Hypothalamus (tissue), 51 donors: ENCODE measurements around the gene GNA12.
A peak's percentile ranks its signal among the peaks of the same experiment; 100 is the strongest.

Source experiments
- DNase-seq, 51 donors: peaks; one replicate each; lab custom pipeline; 2025; lab: John Stamatoyannopoulos, UW

GNA12 gene

GRCh38 chr7:2844153-2845033 is at the start of gene GNA12:
TSS of gene GNA12 (minus strand) at chr7:2844308. CDS start at chr7:2844161, 147 bp downstream.
- peak; percentile 68 to 99 (median 97) for DNase-seq

GRCh38 chr7:2893411-2893861 is 49.3 kb upstream of the GNA12 start:
- no peak for DNase-seq

GRCh38 chr7:2892549-2892948 is 48.4 kb upstream of the GNA12 start:
- DNase-seq, result no peak

GRCh38 chr7:2887816-2888215 is 43.7 kb upstream of the GNA12 start:
- DNase-seq, result peak in 7 of 51 donors; percentile 8 to 37 (median 20)

GRCh38 chr7:2886900-2887299 is 42.8 kb upstream of the GNA12 start:
- peak in 15 of 51 donors; percentile 3 to 31 (median 18) for DNase-seq

GRCh38 chr7:2886391-2886790 is 42.3 kb upstream of the GNA12 start:
- no peak for DNase-seq

- no peak for DNase-seq
Observed at GRCh38 chr7:2884161-2884560, 40.1 kb upstream of the GNA12 start.

- no peak for DNase-seq
Observed at GRCh38 chr7:2883101-2883500, 39.0 kb upstream of the GNA12 start.

- DNase-seq, result no peak
Observed at GRCh38 chr7:2882111-2882510, 38.0 kb upstream of the GNA12 start.

- no peak for DNase-seq
Observed at GRCh38 chr7:2880874-2881533, 36.9 kb upstream of the GNA12 start.

- DNase-seq, result no peak
Observed at GRCh38 chr7:2880051-2880450, 35.9 kb upstream of the GNA12 start.

- DNase-seq, result no peak
Observed at GRCh38 chr7:2879354-2879753, 35.2 kb upstream of the GNA12 start.

- no peak for DNase-seq
Observed at GRCh38 chr7:2878306-2878705, 34.2 kb upstream of the GNA12 start.

GRCh38 chr7:2876031-2876731 is 32.1 kb upstream of the GNA12 start:
- DNase-seq, result peak in 1 of 51 donors; percentile 58

GRCh38 chr7:2873686-2874551 is 29.8 kb upstream of the GNA12 start:
- no peak for DNase-seq

GRCh38 chr7:2873146-2873545 is 29.0 kb upstream of the GNA12 start:
- no peak for DNase-seq

- DNase-seq, result peak in 1 of 51 donors; percentile 19
Observed at GRCh38 chr7:2872296-2872874, 28.3 kb upstream of the GNA12 start.

- DNase-seq, result peak in 10 of 51 donors; percentile 7 to 26 (median 16)
Observed at GRCh38 chr7:2870471-2870931, 26.4 kb upstream of the GNA12 start.

GRCh38 chr7:2869981-2870380 is 25.9 kb upstream of the GNA12 start:
- no peak for DNase-seq

- no peak for DNase-seq
Observed at GRCh38 chr7:2866601-2867000, 22.5 kb upstream of the GNA12 start.
